Measurements from ENCODE around the gene LMTK2. TPM values are rescaled to one million over a fixed set of nuclear protein-coding genes. Genes with fewer than 3 reads are reported as not detected.

The LMTK2 gene
- total and polyA plus RNA-seq, 8 donors = 13.4 to 28.2 (median 16.6) TPM

GRCh38 chr7:98229991-98230745, 123.5 kb downstream of the LMTK2 start:
- intact Hi-C loops (cut with DNase I) = no loop called here
- H3K36me3 ChIP-seq = peaks cover 0 to 99% of the 10 kb centered on the region in 2 donors
- no peaks in the 10 kb centered on the region for H3K27me3 ChIP-seq
- H3K4me1 ChIP-seq = no peaks in the 10 kb centered on the region
- no peak overlapping the region for H3K4me3 ChIP-seq
- ATAC-seq (no peak), DNase-seq (peak in 1 of 4 donors; percentile 55)
- no peak for TF ChIP-seq CTCF (IDR thresholded peaks at IDR 0.05)
- no peaks in the 10 kb centered on the region for H3K9me3 ChIP-seq
- H3K27ac ChIP-seq = no peak overlapping the region

GRCh38 chr7:98230746-98231471, 124.2 kb downstream of the LMTK2 start:
- no peak for TF ChIP-seq CTCF (IDR thresholded peaks at IDR 0.05)
- Histone ChIP-seq H3K27ac (no peak overlapping the region), H3K4me1 (no peaks in the 10 kb centered on the region), H3K9me3 (no peaks in the 10 kb centered on the region), H3K36me3 (peaks cover 0 to 95% of the 10 kb centered on the region in 2 donors), H3K4me3 (no peak overlapping the region), H3K27me3 (no peaks in the 10 kb centered on the region)
- DNase-seq = peak in 1 of 4 donors; percentile 75
- no peak for ATAC-seq
- intact Hi-C loops (cut with DNase I) = no loop called here

- peak in 1 of 4 donors; percentile 66 for DNase-seq
- H3K4me1 ChIP-seq = no peaks in the 10 kb centered on the region
- no peak overlapping the region for H3K27ac ChIP-seq
- no peaks in the 10 kb centered on the region for H3K9me3 ChIP-seq
- intact Hi-C loops (cut with DNase I) = no loop called here
- no peak for TF ChIP-seq CTCF (IDR thresholded peaks at IDR 0.05)
- H3K36me3 ChIP-seq = peaks cover 0 to 95% of the 10 kb centered on the region in 2 donors
- no peak for ATAC-seq
- no peaks in the 10 kb centered on the region for H3K27me3 ChIP-seq
- no peak overlapping the region for H3K4me3 ChIP-seq
These were observed 125.0 kb downstream of the LMTK2 start for GRCh38 chr7:98231493-98232262.

- H3K27me3 ChIP-seq = no peaks in the 10 kb centered on the region
- peaks cover 0 to 95% of the 10 kb centered on the region in 2 donors for H3K36me3 ChIP-seq
- H3K4me1 ChIP-seq = no peaks in the 10 kb centered on the region
- DNase-seq (peak in 1 of 4 donors; percentile 71), ATAC-seq (no peak)
- H3K4me3 ChIP-seq = no peak overlapping the region
- no peaks in the 10 kb centered on the region for H3K9me3 ChIP-seq
- no peak overlapping the region for H3K27ac ChIP-seq
- no peak for TF ChIP-seq CTCF (IDR thresholded peaks at IDR 0.05)
- intact Hi-C loops (cut with DNase I) = no loop called here
These were observed 125.6 kb downstream of the LMTK2 start for GRCh38 chr7:98232263-98232585.

GRCh38 chr7:98232799-98233198, 126.1 kb downstream of the LMTK2 start:
- H3K27ac ChIP-seq = no peak overlapping the region
- no peak overlapping the region for H3K4me3 ChIP-seq
- ATAC-seq (no peak), DNase-seq (peak in 1 of 4 donors; percentile 74)
- no peaks in the 10 kb centered on the region for H3K4me1 ChIP-seq
- H3K9me3 ChIP-seq = no peaks in the 10 kb centered on the region
- TF ChIP-seq CTCF (IDR thresholded peaks at IDR 0.05) = no peak
- intact Hi-C loops (cut with DNase I) = no loop called here
- peaks cover 0 to 95% of the 10 kb centered on the region in 2 donors for H3K36me3 ChIP-seq
- H3K27me3 ChIP-seq = no peaks in the 10 kb centered on the region

Data from left lung (tissue), 10 donors.